ENCODE measurements around the gene TSN. TPM values are rescaled to one million over a fixed set of nuclear protein-coding genes. Genes with fewer than 3 reads are reported as not detected.
"Not testable (repeated sequence)": the region's sequence is repeated elsewhere in the genome, so short reads cannot be mapped to it uniquely, and the experiment has no call there.

Gene TSN
- polyA plus RNA-seq, 1 donor = 56.9 TPM

- H3K27ac ChIP-seq (ENCODE audit: low read length) = no peak overlapping the region
- no peaks in the 10 kb centered on the region for H3K4me1 ChIP-seq (ENCODE audit: control insufficient read depth, insufficient read depth, low read length)
- no CpG with 5 or more reads among the region's 6 CpGs for WGBS (ENCODE audit: insufficient coverage, low lambda C conversion rate)
- no peak for DNase-seq
- H3K36me3 ChIP-seq (ENCODE audit: control insufficient read depth, insufficient read depth, low read length) = no peaks in the 10 kb centered on the region
- H3K9me3 ChIP-seq (ENCODE audit: control insufficient read depth, low read depth, low read length) = no peaks in the 10 kb centered on the region
- H3K4me3 ChIP-seq (ENCODE audit: low read length) = no peak overlapping the region
- peaks cover 7% of the 10 kb centered on the region for H3K27me3 ChIP-seq (ENCODE audit: control insufficient read depth, insufficient read depth, low read length)
Observed at GRCh38 chr2:121794233-121794632, 38.8 kb downstream of the TSN start.

GRCh38 chr2:121796239-121796638 lies 40.8 kb downstream of the TSN start:
- DNase-seq = no peak
- Histone ChIP-seq H3K9me3 (ENCODE audit: control insufficient read depth, low read depth, low read length) (no peaks in the 10 kb centered on the region), H3K4me3 (ENCODE audit: low read length) (no peak overlapping the region), H3K27ac (ENCODE audit: low read length) (no peak overlapping the region), H3K4me1 (ENCODE audit: control insufficient read depth, insufficient read depth, low read length) (no peaks in the 10 kb centered on the region), H3K27me3 (ENCODE audit: control insufficient read depth, insufficient read depth, low read length) (peaks cover under 1% of the 10 kb centered on the region), H3K36me3 (ENCODE audit: control insufficient read depth, insufficient read depth, low read length) (no peaks in the 10 kb centered on the region)
- 100% methylated on average over 1 of the region's 4 CpGs for WGBS (ENCODE audit: insufficient coverage, low lambda C conversion rate)

GRCh38 chr2:121798617-121799016 lies 43.2 kb downstream of the TSN start:
- no peak for DNase-seq
- no peaks in the 10 kb centered on the region for H3K4me1 ChIP-seq (ENCODE audit: control insufficient read depth, insufficient read depth, low read length)
- H3K27me3 ChIP-seq (ENCODE audit: control insufficient read depth, insufficient read depth, low read length) = no peaks in the 10 kb centered on the region
- H3K36me3 ChIP-seq (ENCODE audit: control insufficient read depth, insufficient read depth, low read length) = no peaks in the 10 kb centered on the region
- no CpG with 5 or more reads among the region's 1 CpG for WGBS (ENCODE audit: insufficient coverage, low lambda C conversion rate)
- no peak overlapping the region for H3K27ac ChIP-seq (ENCODE audit: low read length)
- H3K4me3 ChIP-seq (ENCODE audit: low read length) = no peak overlapping the region
- no peaks in the 10 kb centered on the region for H3K9me3 ChIP-seq (ENCODE audit: control insufficient read depth, low read depth, low read length)

- H3K4me1 ChIP-seq (ENCODE audit: control insufficient read depth, insufficient read depth, low read length) = no peaks in the 10 kb centered on the region
- H3K36me3 ChIP-seq (ENCODE audit: control insufficient read depth, insufficient read depth, low read length) = no peaks in the 10 kb centered on the region
- H3K27me3 ChIP-seq (ENCODE audit: control insufficient read depth, insufficient read depth, low read length) = peaks cover 7% of the 10 kb centered on the region
- H3K9me3 ChIP-seq (ENCODE audit: control insufficient read depth, low read depth, low read length) = no peaks in the 10 kb centered on the region
- H3K27ac ChIP-seq (ENCODE audit: low read length) = no peak overlapping the region
- no peak for DNase-seq
- 71% methylated on average over 2 of the region's 2 CpGs for WGBS (ENCODE audit: insufficient coverage, low lambda C conversion rate)
- no peak overlapping the region for H3K4me3 ChIP-seq (ENCODE audit: low read length)
Observed at GRCh38 chr2:121801916-121802315, 46.5 kb downstream of the TSN start.

GRCh38 chr2:121803503-121803902 lies 48.1 kb downstream of the TSN start:
- Histone ChIP-seq H3K27me3 (ENCODE audit: control insufficient read depth, insufficient read depth, low read length) (peaks cover 7% of the 10 kb centered on the region), H3K4me1 (ENCODE audit: control insufficient read depth, insufficient read depth, low read length) (no peaks in the 10 kb centered on the region), H3K4me3 (ENCODE audit: low read length) (no peak overlapping the region), H3K9me3 (ENCODE audit: control insufficient read depth, low read depth, low read length) (no peaks in the 10 kb centered on the region), H3K27ac (ENCODE audit: low read length) (no peak overlapping the region), H3K36me3 (ENCODE audit: control insufficient read depth, insufficient read depth, low read length) (no peaks in the 10 kb centered on the region)
- no peak for DNase-seq
- no CpG with 5 or more reads among the region's 2 CpGs for WGBS (ENCODE audit: insufficient coverage, low lambda C conversion rate)

- peaks cover 7% of the 10 kb centered on the region for H3K27me3 ChIP-seq (ENCODE audit: control insufficient read depth, insufficient read depth, low read length)
- no peak overlapping the region for H3K27ac ChIP-seq (ENCODE audit: low read length)
- H3K36me3 ChIP-seq (ENCODE audit: control insufficient read depth, insufficient read depth, low read length) = no peaks in the 10 kb centered on the region
- no peaks in the 10 kb centered on the region for H3K9me3 ChIP-seq (ENCODE audit: control insufficient read depth, low read depth, low read length)
- WGBS (ENCODE audit: insufficient coverage, low lambda C conversion rate) = 43% methylated on average over 1 of the region's 5 CpGs
- DNase-seq = no peak
- no peak overlapping the region for H3K4me3 ChIP-seq (ENCODE audit: low read length)
- H3K4me1 ChIP-seq (ENCODE audit: control insufficient read depth, insufficient read depth, low read length) = no peaks in the 10 kb centered on the region
Observed at GRCh38 chr2:121804340-121804739, 48.9 kb downstream of the TSN start.

- 17% methylated on average over 1 of the region's 3 CpGs for WGBS (ENCODE audit: insufficient coverage, low lambda C conversion rate)
- Histone ChIP-seq H3K27me3 (ENCODE audit: control insufficient read depth, insufficient read depth, low read length) (peaks cover 7% of the 10 kb centered on the region), H3K36me3 (ENCODE audit: control insufficient read depth, insufficient read depth, low read length) (no peaks in the 10 kb centered on the region), H3K9me3 (ENCODE audit: control insufficient read depth, low read depth, low read length) (no peaks in the 10 kb centered on the region), H3K4me1 (ENCODE audit: control insufficient read depth, insufficient read depth, low read length) (no peaks in the 10 kb centered on the region), H3K4me3 (ENCODE audit: low read length) (no peak overlapping the region), H3K27ac (ENCODE audit: low read length) (no peak overlapping the region)
- no peak for DNase-seq
Observed at GRCh38 chr2:121804997-121805765, 49.7 kb downstream of the TSN start.

- peaks cover 7% of the 10 kb centered on the region for H3K27me3 ChIP-seq (ENCODE audit: control insufficient read depth, insufficient read depth, low read length)
- 56% methylated on average over 2 of the region's 7 CpGs for WGBS (ENCODE audit: insufficient coverage, low lambda C conversion rate)
Observed at GRCh38 chr2:121805766-121806143, 50.3 kb downstream of the TSN start.

GRCh38 chr2:121807771-121808170 lies 52.3 kb downstream of the TSN start:
- not testable (repeated sequence) for H3K4me1 ChIP-seq (ENCODE audit: control insufficient read depth, insufficient read depth, low read length); H3K36me3 ChIP-seq (ENCODE audit: control insufficient read depth, insufficient read depth, low read length); H3K9me3 ChIP-seq (ENCODE audit: control insufficient read depth, low read depth, low read length); DNase-seq; H3K27me3 ChIP-seq (ENCODE audit: control insufficient read depth, insufficient read depth, low read length); H3K4me3 ChIP-seq (ENCODE audit: low read length); H3K27ac ChIP-seq (ENCODE audit: low read length)
- no CpG with 5 or more reads among the region's 8 CpGs for WGBS (ENCODE audit: insufficient coverage, low lambda C conversion rate)

More at GRCh38 chr2:121805766-121806143, 50.3 kb downstream of the TSN start:
- no peak overlapping the region for H3K4me3 ChIP-seq (ENCODE audit: low read length)
- H3K36me3 ChIP-seq (ENCODE audit: control insufficient read depth, insufficient read depth, low read length) = no peaks in the 10 kb centered on the region
- DNase-seq = no peak
- H3K9me3 ChIP-seq (ENCODE audit: control insufficient read depth, low read depth, low read length) = no peaks in the 10 kb centered on the region
- no peaks in the 10 kb centered on the region for H3K4me1 ChIP-seq (ENCODE audit: control insufficient read depth, insufficient read depth, low read length)
- no peak overlapping the region for H3K27ac ChIP-seq (ENCODE audit: low read length)

GRCh38 chr2:121809607-121810006 lies 54.2 kb downstream of the TSN start:
- no peaks in the 10 kb centered on the region for H3K36me3 ChIP-seq (ENCODE audit: control insufficient read depth, insufficient read depth, low read length)
- no peak overlapping the region for H3K27ac ChIP-seq (ENCODE audit: low read length)
- H3K27me3 ChIP-seq (ENCODE audit: control insufficient read depth, insufficient read depth, low read length) = peaks cover 7% of the 10 kb centered on the region
- H3K4me1 ChIP-seq (ENCODE audit: control insufficient read depth, insufficient read depth, low read length) = no peaks in the 10 kb centered on the region
- H3K4me3 ChIP-seq (ENCODE audit: low read length) = no peak overlapping the region
- WGBS (ENCODE audit: insufficient coverage, low lambda C conversion rate) = 30% methylated on average over 2 of the region's 4 CpGs
- H3K9me3 ChIP-seq (ENCODE audit: control insufficient read depth, low read depth, low read length) = no peaks in the 10 kb centered on the region
- DNase-seq = no peak
